ENCODE measurements around the gene ZNF616. TPM values are rescaled to one million over a fixed set of nuclear protein-coding genes. Genes with fewer than 3 reads are reported as not detected.
"Not testable (repeated sequence)": the region's sequence is repeated elsewhere in the genome, so short reads cannot be mapped to it uniquely, and the experiment has no call there.

ZNF616 gene
- polyA plus RNA-seq, 12 donors: 7.3 to 14.9 (median 10.5) TPM; not detected in 1

- DNase-seq: no peak
These were observed 24.1 kb downstream of the ZNF616 start for GRCh38 chr19:52115526-52116053.

- no peak for DNase-seq
These were observed 25.0 kb downstream of the ZNF616 start for GRCh38 chr19:52114691-52115090.

- DNase-seq: no peak
These were observed 27.1 kb downstream of the ZNF616 start for GRCh38 chr19:52112624-52113023.

GRCh38 chr19:52110780-52111179 lies 29.0 kb downstream of the ZNF616 start:
- no peak for DNase-seq

- DNase-seq: no peak
These were observed 37.0 kb downstream of the ZNF616 start for GRCh38 chr19:52102782-52103181.

GRCh38 chr19:52101866-52102562 lies 37.7 kb downstream of the ZNF616 start:
- no peak for DNase-seq

GRCh38 chr19:52099497-52100138 lies 40.1 kb downstream of the ZNF616 start:
- no peak for DNase-seq

- DNase-seq: not testable (repeated sequence)
These were observed 43.3 kb downstream of the ZNF616 start for GRCh38 chr19:52096416-52096815.

GRCh38 chr19:52095172-52096014 lies 44.3 kb downstream of the ZNF616 start, which contains the start of gene ZNF841:
Gene ZNF841 (minus strand): TSS chr19:52095765. CDS start chr19:52084801, 10,964 bp downstream.
- DNase-seq: peak; percentile 93

- peak; percentile 11 for DNase-seq
These were observed 45.1 kb downstream of the ZNF616 start for GRCh38 chr19:52094526-52095130.

GRCh38 chr19:52086481-52086880 lies 53.3 kb downstream of the ZNF616 start:
- DNase-seq: no peak

- DNase-seq: no peak
These were observed 69.2 kb downstream of the ZNF616 start for GRCh38 chr19:52070496-52070895.

GRCh38 chr19:52069653-52070052 lies 70.1 kb downstream of the ZNF616 start:
- DNase-seq: no peak

- DNase-seq: no peak
These were observed 73.4 kb downstream of the ZNF616 start for GRCh38 chr19:52066258-52066863.

- DNase-seq: no peak
These were observed 74.3 kb downstream of the ZNF616 start for GRCh38 chr19:52065399-52065798.

Other genes with a start within 250 kb of the ZNF616 start
- 10 to 100 TPM in 10 of 12 donors, 1 to 10 TPM in 1, not detected in 1; 9.4 to 18.7 (median 12.6) TPM for gene ZNF649, start 234.9 kb downstream of the ZNF616 start, polyA plus RNA-seq (ENCODE audit: insufficient read length in 12 of 12)
- gene ZNF613, start 212.5 kb downstream of the ZNF616 start, polyA plus RNA-seq (ENCODE audit: insufficient read length in 12 of 12): 10 to 100 TPM in 1 of 12 donors, 1 to 10 TPM in 10, not detected in 1; 5.1 to 12.3 (median 6.7) TPM
- 10 to 100 TPM in 2 of 12 donors, 1 to 10 TPM in 9, not detected in 1; 4.5 to 12.6 (median 8.1) TPM for gene ZNF350, start 153.1 kb downstream of the ZNF616 start, polyA plus RNA-seq (ENCODE audit: insufficient read length in 12 of 12)
- gene ZNF615, start 131.7 kb downstream of the ZNF616 start, polyA plus RNA-seq (ENCODE audit: insufficient read length in 12 of 12): 10 to 100 TPM in 9 of 12 donors, 1 to 10 TPM in 2, not detected in 1; 8.0 to 13.8 (median 11.3) TPM
- gene ZNF614, start 111.6 kb downstream of the ZNF616 start, polyA plus RNA-seq (ENCODE audit: insufficient read length in 12 of 12): 10 to 100 TPM in 7 of 12 donors, 1 to 10 TPM in 4, not detected in 1; 8.2 to 11.5 (median 10.3) TPM
- 10 to 100 TPM in 7 of 12 donors, 1 to 10 TPM in 4, not detected in 1; 8.4 to 18.4 (median 10.7) TPM for gene ZNF432, start 91.1 kb downstream of the ZNF616 start, polyA plus RNA-seq (ENCODE audit: insufficient read length in 12 of 12)
- 10 to 100 TPM in 9 of 12 donors, 1 to 10 TPM in 2, not detected in 1; 8.1 to 26.7 (median 13.4) TPM for gene ZNF841, start 44.2 kb downstream of the ZNF616 start, polyA plus RNA-seq (ENCODE audit: insufficient read length in 12 of 12)
- gene ZNF836, start 31.7 kb upstream of the ZNF616 start, polyA plus RNA-seq (ENCODE audit: insufficient read length in 12 of 12): 10 to 100 TPM in 5 of 12 donors, 1 to 10 TPM in 6, not detected in 1; 6.7 to 13.8 (median 8.7) TPM
- 100 to 1,000 TPM in 11 of 12 donors, not detected in 1; 204 to 328 (median 279) TPM for gene PPP2R1A, start 50.1 kb upstream of the ZNF616 start, polyA plus RNA-seq (ENCODE audit: insufficient read length in 12 of 12)
- gene ZNF766, start 129.6 kb upstream of the ZNF616 start, polyA plus RNA-seq (ENCODE audit: insufficient read length in 12 of 12): 10 to 100 TPM in 11 of 12 donors, not detected in 1; 11.6 to 20.0 (median 13.7) TPM
- 10 to 100 TPM in 6 of 12 donors, 1 to 10 TPM in 5, not detected in 1; 9.1 to 15.8 (median 10.1) TPM for gene ZNF480, start 157.2 kb upstream of the ZNF616 start, polyA plus RNA-seq (ENCODE audit: insufficient read length in 12 of 12)
- gene ZNF610, start 196.3 kb upstream of the ZNF616 start, polyA plus RNA-seq (ENCODE audit: insufficient read length in 12 of 12): 1 to 10 TPM in 10 of 12 donors, not detected in 2; 3.9 to 8.8 (median 5.3) TPM
- gene ZNF880, start 230.0 kb upstream of the ZNF616 start, polyA plus RNA-seq (ENCODE audit: insufficient read length in 12 of 12): 10 to 100 TPM in 10 of 12 donors, 1 to 10 TPM in 1, not detected in 1; 9.0 to 20.2 (median 15.7) TPM